Fibroblast of lung (primary cell): ENCODE measurements around the gene AKAP9. TPM values are rescaled to one million over a fixed set of nuclear protein-coding genes. Genes with fewer than 3 reads are reported as not detected.

Source experiments
- DNase-seq, 2 donors: peaks; one replicate each; pipeline versions ENCODE4 v3.0.0 to v3.0.0-alpha.2; 2010; ENCODE audit warnings: low read depth in 2 of 2
- H2AFZ ChIP-seq: 2 replicates; pipeline ENCODE4 v1.5.1; 2012; ENCODE audit warnings: low read length, control low read depth, inconsistent platforms
- H3K27ac ChIP-seq: 2 replicates; pipeline ENCODE4 v1.5.1; 2011; ENCODE audit warnings: low read length, control low read depth; ENCODE audit not compliant: insufficient read depth
- H3K27me3 ChIP-seq: 2 replicates; pipeline ENCODE4 v1.5.1; 2011; ENCODE audit warnings: mild to moderate bottlenecking, low read length; ENCODE audit not compliant: control insufficient read depth, insufficient read depth
- H3K36me3 ChIP-seq: 2 replicates; pipeline ENCODE4 v1.5.1; 2011; ENCODE audit warnings: low read length; ENCODE audit not compliant: control insufficient read depth, insufficient read depth
- H3K4me1 ChIP-seq: 2 replicates; pipeline ENCODE4 v1.5.1; 2011; ENCODE audit warnings: low read length; ENCODE audit not compliant: control insufficient read depth, insufficient read depth; ENCODE audit errors: extremely low read depth
- H3K4me2 ChIP-seq: 2 replicates; pipeline ENCODE4 v1.5.1; 2011; ENCODE audit warnings: low read length, control low read depth; ENCODE audit not compliant: insufficient read depth; ENCODE audit errors: extremely low read depth
- H3K4me3 ChIP-seq, 4 experiments: fragments of 200-600 bp in 1 of 4; sonication (generic) in 1 of 4; replicated peaks in 1 of 4; 2 replicates each; pipeline ENCODE4 v1.5.1; 2011 to 2016; ENCODE audit warnings: low read length in 4 of 4, low read depth in 3 of 4, mild to moderate bottlenecking in 3 of 4, control low read depth in 2 of 4, inconsistent platforms in 1 of 4, mixed read lengths in 1 of 4; ENCODE audit not compliant: insufficient read depth in 1 of 4; ENCODE audit errors: control extremely low read depth in 1 of 4
- H3K79me2 ChIP-seq: 2 replicates; pipeline ENCODE4 v1.5.1; 2012; ENCODE audit warnings: mild to moderate bottlenecking, low read length, inconsistent platforms; ENCODE audit not compliant: control insufficient read depth, insufficient read depth
- H3K9ac ChIP-seq: 2 replicates; pipeline ENCODE4 v1.5.1; 2011; ENCODE audit warnings: mild to moderate bottlenecking, low read length, control low read depth; ENCODE audit not compliant: insufficient read depth
- H3K9me3 ChIP-seq: 2 replicates; pipeline ENCODE4 v1.5.1; 2012; ENCODE audit warnings: low read depth, low read length; ENCODE audit not compliant: control insufficient read depth, insufficient read depth
- H4K20me1 ChIP-seq: 2 replicates; pipeline ENCODE4 v1.5.1; 2011; ENCODE audit warnings: low read length; ENCODE audit not compliant: control insufficient read depth, insufficient read depth; ENCODE audit errors: extremely low read depth
- CTCF ChIP-seq, 2 donors: IDR thresholded peaks in 1 of 2; conservative IDR thresholded peaks in 1 of 2; 1 replicate in 1 of 2; 2 replicates in 1 of 2; pipeline ENCODE4 v1.5.1; 2011 to 2012; ENCODE audit warnings: low read length in 2 of 2, control low read depth in 1 of 2, inconsistent platforms in 1 of 2, low read depth in 1 of 2, mild to moderate bottlenecking in 1 of 2
- EZH2 ChIP-seq: IDR thresholded peaks from 2 replicates; pipeline ENCODE4 v1.5.1; 2012; ENCODE audit warnings: low read length, control low read depth, mild to moderate bottlenecking; ENCODE audit errors: missing control alignments
- polyA plus RNA-seq, 2 donors: library from polyadenylated mRNA; depleted of rRNA in 1 of 2; stranded (reverse) in 1 of 2; unstranded in 1 of 2; fragments of >200 nt; gene quantifications; 2 replicates each; pipeline ENCODE4 v1.2.1, GENCODE V29; 2011 to 2012; ENCODE audit warnings: missing spikeins in 1 of 2
- total RNA-seq: library from RNA; depleted of rRNA; stranded (reverse); fragments of >200 nt; gene quantifications from 2 replicates; pipeline ENCODE4 v1.2.1, GENCODE V29; 2014

Gene AKAP9
- total and polyA plus RNA-seq, 2 donors (not counting 1 experiment from before 2014, with no cell fraction given) = 16.6 to 46.6 TPM

GRCh38 chr7:91910171-91910570, 30.5 kb upstream of the AKAP9 start:
- Histone ChIP-seq H3K27ac (no peak overlapping the region), H3K9ac (no peak overlapping the region), H3K27me3 (no peaks in the 10 kb centered on the region), H4K20me1 (no peaks in the 10 kb centered on the region), H3K9me3 (no peaks in the 10 kb centered on the region), H3K79me2 (no peaks in the 10 kb centered on the region), H3K4me3 (no peak overlapping the region), H3K4me2 (no peak overlapping the region), H3K4me1 (peaks cover 3% of the 10 kb centered on the region), H2AFZ (no peak overlapping the region), H3K36me3 (no peaks in the 10 kb centered on the region)
- DNase-seq = no peak
- TF ChIP-seq EZH2 (no peak), CTCF (conservative IDR thresholded peaks at IDR 0.05 in 1 of 2, IDR thresholded peaks at IDR 0.05 in 1 of 2; ENCODE audit: low read depth in 1 of 2, low read length in 2 of 2) (no peak)

GRCh38 chr7:91911121-91911520, 29.5 kb upstream of the AKAP9 start:
- no peak overlapping the region for H2AFZ ChIP-seq
- no peaks in the 10 kb centered on the region for H3K79me2 ChIP-seq
- H3K4me3 ChIP-seq = no peak overlapping the region
- H3K4me1 ChIP-seq = peaks cover 3% of the 10 kb centered on the region
- no peak overlapping the region for H3K9ac ChIP-seq
- H3K27me3 ChIP-seq = no peaks in the 10 kb centered on the region
- no peak for TF ChIP-seq EZH2
- TF ChIP-seq CTCF (conservative IDR thresholded peaks at IDR 0.05 in 1 of 2, IDR thresholded peaks at IDR 0.05 in 1 of 2; ENCODE audit: low read depth in 1 of 2, low read length in 2 of 2) = no peak
- no peak overlapping the region for H3K27ac ChIP-seq
- H4K20me1 ChIP-seq = no peaks in the 10 kb centered on the region
- H3K36me3 ChIP-seq = no peaks in the 10 kb centered on the region
- no peak overlapping the region for H3K4me2 ChIP-seq
- no peaks in the 10 kb centered on the region for H3K9me3 ChIP-seq
- no peak for DNase-seq

- no peaks in the 10 kb centered on the region for H3K9me3 ChIP-seq
- H3K4me3 ChIP-seq = no peak overlapping the region
- no peaks in the 10 kb centered on the region for H4K20me1 ChIP-seq
- H3K27ac ChIP-seq = no peak overlapping the region
- H2AFZ ChIP-seq = no peak overlapping the region
- no peaks in the 10 kb centered on the region for H3K36me3 ChIP-seq
- peak; percentile 20 to 80 for DNase-seq
- no peak for TF ChIP-seq EZH2
- TF ChIP-seq CTCF (conservative IDR thresholded peaks at IDR 0.05 in 1 of 2, IDR thresholded peaks at IDR 0.05 in 1 of 2; ENCODE audit: low read depth in 1 of 2, low read length in 2 of 2) = no peak
- no peak overlapping the region for H3K9ac ChIP-seq
- no peaks in the 10 kb centered on the region for H3K27me3 ChIP-seq
- no peaks in the 10 kb centered on the region for H3K79me2 ChIP-seq
- H3K4me1 ChIP-seq = peaks cover 3% of the 10 kb centered on the region
- H3K4me2 ChIP-seq = no peak overlapping the region
Measured at GRCh38 chr7:91912494-91912893, 28.2 kb upstream of the AKAP9 start.
